Measurements from ENCODE around the gene GRIP1.

The GRIP1 gene

GRCh38 chr12:66596199-66596598, 82.7 kb downstream of the GRIP1 start:
- Histone ChIP-seq H3K27ac (ENCODE audit: low read length) (no peak overlapping the region), H3K4me2 (ENCODE audit: insufficient read depth, low read length) (no peak overlapping the region), H3K9me3 (ENCODE audit: insufficient read depth, low read length, severe bottlenecking) (no peaks in the 10 kb centered on the region), H3K36me3 (ENCODE audit: insufficient read depth, low read length) (no peaks in the 10 kb centered on the region), H3K4me1 (ENCODE audit: insufficient read depth, low read length) (no peaks in the 10 kb centered on the region), H2AFZ (ENCODE audit: low read depth, low read length) (no peak overlapping the region), H3K4me3 (ENCODE audit: low read depth in 1 of 2, low read length in 2 of 2) (no peak overlapping the region), H3K27me3 (ENCODE audit: insufficient read depth, low read length, poor library complexity) (no peaks in the 10 kb centered on the region), H3K79me2 (ENCODE audit: insufficient read depth, low read length) (no peaks in the 10 kb centered on the region), H4K20me1 (ENCODE audit: insufficient read depth, low read length) (no peaks in the 10 kb centered on the region), H3K9ac (ENCODE audit: low read depth, low read length) (no peak overlapping the region)
- no peak for DNase-seq
- ATAC-seq (ENCODE audit: insufficient read depth, low read depth), result no peak
- TF ChIP-seq EZH2 (IDR thresholded peaks at IDR 0.05; ENCODE audit: borderline replicate concordance, low read depth, low read length, severe bottlenecking) (no peak), CTCF (IDR thresholded peaks at IDR 0.05; ENCODE audit: borderline replicate concordance, extremely low read depth, low read length, poor library complexity, severe bottlenecking) (no peak)

- DNase-seq (no peak), ATAC-seq (ENCODE audit: insufficient read depth, low read depth) (no peak)
- Histone ChIP-seq H3K4me3 (ENCODE audit: low read depth in 1 of 2, low read length in 2 of 2) (no peak overlapping the region), H4K20me1 (ENCODE audit: insufficient read depth, low read length) (no peaks in the 10 kb centered on the region), H3K9me3 (ENCODE audit: insufficient read depth, low read length, severe bottlenecking) (no peaks in the 10 kb centered on the region), H3K4me2 (ENCODE audit: insufficient read depth, low read length) (no peak overlapping the region), H3K27me3 (ENCODE audit: insufficient read depth, low read length, poor library complexity) (no peaks in the 10 kb centered on the region), H3K36me3 (ENCODE audit: insufficient read depth, low read length) (no peaks in the 10 kb centered on the region), H3K4me1 (ENCODE audit: insufficient read depth, low read length) (no peaks in the 10 kb centered on the region), H3K79me2 (ENCODE audit: insufficient read depth, low read length) (no peaks in the 10 kb centered on the region), H3K27ac (ENCODE audit: low read length) (no peak overlapping the region), H2AFZ (ENCODE audit: low read depth, low read length) (no peak overlapping the region), H3K9ac (ENCODE audit: low read depth, low read length) (no peak overlapping the region)
- TF ChIP-seq EZH2 (IDR thresholded peaks at IDR 0.05; ENCODE audit: borderline replicate concordance, low read depth, low read length, severe bottlenecking) (no peak), CTCF (IDR thresholded peaks at IDR 0.05; ENCODE audit: borderline replicate concordance, extremely low read depth, low read length, poor library complexity, severe bottlenecking) (no peak)
These were observed 84.2 kb downstream of the GRIP1 start for GRCh38 chr12:66594688-66595087.

- Histone ChIP-seq H3K4me3 (ENCODE audit: low read depth in 1 of 2, low read length in 2 of 2) (no peak overlapping the region), H4K20me1 (ENCODE audit: insufficient read depth, low read length) (no peaks in the 10 kb centered on the region), H3K27ac (ENCODE audit: low read length) (no peak overlapping the region), H3K9ac (ENCODE audit: low read depth, low read length) (no peak overlapping the region), H3K27me3 (ENCODE audit: insufficient read depth, low read length, poor library complexity) (no peaks in the 10 kb centered on the region), H3K9me3 (ENCODE audit: insufficient read depth, low read length, severe bottlenecking) (no peaks in the 10 kb centered on the region), H3K4me1 (ENCODE audit: insufficient read depth, low read length) (no peaks in the 10 kb centered on the region), H2AFZ (ENCODE audit: low read depth, low read length) (no peak overlapping the region), H3K4me2 (ENCODE audit: insufficient read depth, low read length) (no peak overlapping the region), H3K79me2 (ENCODE audit: insufficient read depth, low read length) (no peaks in the 10 kb centered on the region), H3K36me3 (ENCODE audit: insufficient read depth, low read length) (no peaks in the 10 kb centered on the region)
- no peak for ATAC-seq (ENCODE audit: insufficient read depth, low read depth)
- TF ChIP-seq CTCF (IDR thresholded peaks at IDR 0.05; ENCODE audit: borderline replicate concordance, extremely low read depth, low read length, poor library complexity, severe bottlenecking) (no peak), EZH2 (IDR thresholded peaks at IDR 0.05; ENCODE audit: borderline replicate concordance, low read depth, low read length, severe bottlenecking) (no peak)
- no peak for DNase-seq
These were observed 88.4 kb downstream of the GRIP1 start for GRCh38 chr12:66590275-66590985.

Data from DND-41 (cell line).